ENCODE results near the gene EPAS1.

DNA sequence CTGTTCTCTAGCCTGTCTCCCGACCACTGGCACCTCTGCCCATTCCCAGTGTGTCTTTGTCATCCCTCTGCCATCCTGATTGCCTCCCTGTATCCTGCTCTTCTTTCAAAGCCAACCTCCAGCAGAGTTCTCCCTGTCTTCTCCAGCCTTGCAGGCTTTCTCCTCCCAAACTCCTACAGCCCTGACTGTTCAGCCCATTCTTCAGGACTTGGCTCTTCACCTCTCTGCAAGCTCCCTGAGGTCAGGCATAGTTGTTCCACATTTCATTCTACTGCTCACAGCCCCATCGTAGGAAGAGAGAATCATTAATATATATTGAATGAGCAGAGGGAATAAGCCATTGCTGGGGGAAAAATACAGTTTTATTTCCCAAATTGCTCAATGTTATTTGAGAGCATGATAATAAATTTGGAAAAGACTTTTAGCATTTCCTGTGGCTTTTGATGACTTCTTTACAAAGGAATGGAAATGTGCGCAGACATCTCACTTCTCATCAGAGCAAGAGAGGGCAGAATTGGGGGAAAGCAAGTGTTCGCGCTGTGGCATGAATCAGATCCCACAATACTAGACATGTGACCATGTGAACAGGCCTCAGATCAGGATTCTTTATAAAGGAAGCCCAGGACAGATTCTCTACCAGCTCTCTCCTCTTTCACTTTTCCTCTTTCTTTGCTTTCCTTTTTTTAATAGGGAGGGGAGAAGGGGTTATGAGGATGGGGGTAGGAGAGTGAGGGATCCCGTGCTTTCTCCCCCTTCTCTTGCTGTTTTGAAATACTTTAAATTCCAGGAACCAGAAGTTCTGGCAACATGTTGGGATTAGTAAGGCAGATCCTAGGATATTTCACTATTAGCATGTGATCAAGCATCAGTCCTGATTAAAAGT is 37.4 kb downstream of the EPAS1 start:
- TF ChIP-seq, protein P1, sequence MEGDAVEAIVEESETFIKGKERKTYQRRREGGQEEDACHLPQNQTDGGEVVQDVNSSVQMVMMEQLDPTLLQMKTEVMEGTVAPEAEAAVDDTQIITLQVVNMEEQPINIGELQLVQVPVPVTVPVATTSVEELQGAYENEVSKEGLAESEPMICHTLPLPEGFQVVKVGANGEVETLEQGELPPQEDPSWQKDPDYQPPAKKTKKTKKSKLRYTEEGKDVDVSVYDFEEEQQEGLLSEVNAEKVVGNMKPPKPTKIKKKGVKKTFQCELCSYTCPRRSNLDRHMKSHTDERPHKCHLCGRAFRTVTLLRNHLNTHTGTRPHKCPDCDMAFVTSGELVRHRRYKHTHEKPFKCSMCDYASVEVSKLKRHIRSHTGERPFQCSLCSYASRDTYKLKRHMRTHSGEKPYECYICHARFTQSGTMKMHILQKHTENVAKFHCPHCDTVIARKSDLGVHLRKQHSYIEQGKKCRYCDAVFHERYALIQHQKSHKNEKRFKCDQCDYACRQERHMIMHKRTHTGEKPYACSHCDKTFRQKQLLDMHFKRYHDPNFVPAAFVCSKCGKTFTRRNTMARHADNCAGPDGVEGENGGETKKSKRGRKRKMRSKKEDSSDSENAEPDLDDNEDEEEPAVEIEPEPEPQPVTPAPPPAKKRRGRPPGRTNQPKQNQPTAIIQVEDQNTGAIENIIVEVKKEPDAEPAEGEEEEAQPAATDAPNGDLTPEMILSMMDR (IDR thresholded peaks at IDR 0.05; ENCODE audit: low read length), result no peak
- TF ChIP-seq EZH2phosphoT487 (IDR thresholded peaks at IDR 0.05; ENCODE audit: low read length), result no peak
- no peak for TF ChIP-seq EZH2 (optimal IDR thresholded peaks at IDR 0.05; ENCODE audit: low read depth, low read length)

All from MM.1S (cell line).